GM12878 (cell line): ENCODE data around the gene SNRNP25.

ENCODE experiments used
- EGR1 ChIP-seq, 2 experiments: IDR thresholded peaks; 1 replicate in 1 of 2; 2 replicates in 1 of 2; pipeline ENCODE4 v1.6.1; 2011 to 2012; ENCODE audit warnings: low read depth in 2 of 2, low read length in 2 of 2, borderline replicate concordance in 1 of 2, mild to moderate bottlenecking in 1 of 2, moderate library complexity in 1 of 2
- EP300 ChIP-seq, 2 experiments: fragments of 150-350 bp in 1 of 2; IDR thresholded peaks; 2 replicates each; pipeline ENCODE4 v1.6.1; 2011 to 2012; ENCODE audit warnings: low read depth in 2 of 2, low read length in 2 of 2, borderline replicate concordance in 1 of 2, improper control_type of control experiment in 1 of 2, inconsistent platforms in 1 of 2; ENCODE audit not compliant: control insufficient read depth in 1 of 2
- EZH2 ChIP-seq: IDR thresholded peaks from 2 replicates; pipeline ENCODE4 v1.6.1; 2012; ENCODE audit warnings: low read depth, mild to moderate bottlenecking, control low read depth, inconsistent platforms, low read length, borderline replicate concordance; ENCODE audit not compliant: control insufficient read depth
- NBN ChIP-seq: fragments of 450-650 bp; IDR thresholded peaks from 2 replicates; pipeline ENCODE4 v1.6.1; 2016
- TARDBP ChIP-seq: IDR thresholded peaks from 2 replicates; pipeline ENCODE4 v1.6.1; 2016; ENCODE audit warnings: borderline replicate concordance

- TF ChIP-seq EZH2 (no peak), TARDBP (no peak), EGR1 (IDR thresholded peaks at IDR 0.05; ENCODE audit: borderline replicate concordance in 1 of 2, low read depth in 2 of 2, low read length in 2 of 2) (no peak), EP300 (IDR thresholded peaks at IDR 0.05; ENCODE audit: borderline replicate concordance in 1 of 2, control insufficient read depth in 1 of 2, low read depth in 2 of 2, low read length in 2 of 2) (no peak), NBN (no peak)
Observed at GRCh38 chr16:62283-62967, 8.8 kb downstream of the SNRNP25 start.
